ENCODE data around the gene ZNF669. TPM values are rescaled to one million over a fixed set of nuclear protein-coding genes. Genes with fewer than 3 reads are reported as not detected.

The ZNF669 gene
- total RNA-seq, 6 experiments from 2014 or later, result 0.90 to 2.6 (median 1.5) TPM

GRCh38 chr1:247119600-247120407 lies 15.6 kb upstream of the ZNF669 start:
- WGBS (ENCODE audit: insufficient coverage, low coverage, low lambda C conversion rate, missing lambda C conversion rate), result 92% methylated on average over 8 of the region's 22 CpGs

GRCh38 chr1:247118946-247119446 lies 14.8 kb upstream of the ZNF669 start:
- no peaks in the 10 kb centered on the region for H3K9me3 ChIP-seq
- H3K27ac ChIP-seq, result no peak overlapping the region
- no peak overlapping the region for H3K4me3 ChIP-seq
- no peaks in the 10 kb centered on the region for H3K36me3 ChIP-seq
- H3K27me3 ChIP-seq, result no peaks in the 10 kb centered on the region
- no peak for DNase-seq
- TF ChIP-seq CTCF (IDR thresholded peaks at IDR 0.05) (peak in 2 of 4 donors; percentile 6 to 15), POLR2A (IDR thresholded peaks at IDR 0.05) (no peak)
- intact Hi-C loops (cut with DNase I), result no loop called here
- peak in 3 of 4 donors; percentile 21 to 33 (median 29) for ATAC-seq
- WGBS (ENCODE audit: insufficient coverage, low coverage, low lambda C conversion rate, missing lambda C conversion rate), result 92% methylated on average over 2 of the region's 11 CpGs
- peaks cover 0 to under 1% (median 0%) of the 10 kb centered on the region in 4 donors for H3K4me1 ChIP-seq

More at GRCh38 chr1:247119600-247120407, 15.6 kb upstream of the ZNF669 start:
- H3K27ac ChIP-seq, result no peak overlapping the region
- no peak for TF ChIP-seq POLR2A (IDR thresholded peaks at IDR 0.05)
- no peak for TF ChIP-seq CTCF (IDR thresholded peaks at IDR 0.05)
- no peaks in the 10 kb centered on the region for H3K27me3 ChIP-seq
- ATAC-seq (peak in 1 of 4 donors; percentile 41), DNase-seq (no peak)
- H3K4me1 ChIP-seq, result no peaks in the 10 kb centered on the region
- no peak overlapping the region for H3K4me3 ChIP-seq
- intact Hi-C loops (cut with DNase I), result no loop called here
- H3K9me3 ChIP-seq, result no peaks in the 10 kb centered on the region
- no peaks in the 10 kb centered on the region for H3K36me3 ChIP-seq

- 91% methylated on average over 4 of the region's 12 CpGs for WGBS (ENCODE audit: insufficient coverage, low coverage, low lambda C conversion rate, missing lambda C conversion rate)
- intact Hi-C loops (cut with DNase I), result no loop called here
- no peaks in the 10 kb centered on the region for H3K36me3 ChIP-seq
- H3K27ac ChIP-seq, result no peak overlapping the region
- H3K4me3 ChIP-seq, result no peak overlapping the region
- no peak for DNase-seq
- no peaks in the 10 kb centered on the region for H3K27me3 ChIP-seq
- TF ChIP-seq CTCF (IDR thresholded peaks at IDR 0.05) (no peak), POLR2A (IDR thresholded peaks at IDR 0.05) (no peak)
- H3K4me1 ChIP-seq, result peaks cover 0 to 14% (median 0%) of the 10 kb centered on the region in 4 donors
- ATAC-seq, result no peak
- H3K9me3 ChIP-seq, result no peaks in the 10 kb centered on the region
Observed at GRCh38 chr1:247115545-247115944, 11.4 kb upstream of the ZNF669 start.

- Histone ChIP-seq H3K4me3 (no peak overlapping the region), H3K27me3 (no peaks in the 10 kb centered on the region), H3K4me1 (peaks cover 0 to 14% (median 0%) of the 10 kb centered on the region in 4 donors), H3K27ac (no peak overlapping the region), H3K36me3 (no peaks in the 10 kb centered on the region), H3K9me3 (no peaks in the 10 kb centered on the region)
- ATAC-seq (no peak), DNase-seq (no peak)
- TF ChIP-seq POLR2A (IDR thresholded peaks at IDR 0.05) (no peak), CTCF (IDR thresholded peaks at IDR 0.05) (no peak)
- WGBS (ENCODE audit: insufficient coverage, low coverage, low lambda C conversion rate, missing lambda C conversion rate), result 73% methylated on average over 3 of the region's 7 CpGs
- intact Hi-C loops (cut with DNase I), result no loop called here
Observed at GRCh38 chr1:247115141-247115510, 11.0 kb upstream of the ZNF669 start.

Measured in right lobe of liver (tissue), 6 donors.